Testis (tissue), 2 donors: ENCODE measurements around the gene SLC38A1.

Experiments used
- CTCF ChIP-seq, 3 experiments: fragments of 450-650 bp in 2 of 3; fragments of 200-600 bp in 1 of 3; sonication (generic) in 1 of 3; IDR thresholded peaks; one replicate each; pipeline ENCODE4 v1.5.1; 2016 to 2019; ENCODE audit warnings: antibody characterized with exemption in 3 of 3, mild to moderate bottlenecking in 2 of 3, moderate library complexity in 1 of 3
- POLR2A ChIP-seq: fragments of 450-650 bp; IDR thresholded peaks from one replicate; pipeline ENCODE4 v1.6.1; 2017; ENCODE audit warnings: antibody characterized with exemption, mild to moderate bottlenecking, moderate library complexity

- TF ChIP-seq CTCF (IDR thresholded peaks at IDR 0.05), result no peak
- no peak for TF ChIP-seq POLR2A
Measured at GRCh38 chr12:46300910-46301309, 32.1 kb upstream of the SLC38A1 start.
